Effector CD4-positive, alpha-beta T cell (primary cell): ENCODE measurements around the gene TSPAN9.

ENCODE experiments used
- DNase-seq: peaks from one replicate; pipeline ENCODE4 v3.0.0-alpha.2; 2020

Gene TSPAN9

GRCh38 chr12:3125674-3126073 is 48.5 kb downstream of the TSPAN9 start:
- no peak for DNase-seq

GRCh38 chr12:3127832-3128231 is 50.7 kb downstream of the TSPAN9 start:
- DNase-seq, result no peak

- no peak for DNase-seq
Measured at GRCh38 chr12:3128498-3129293, 51.5 kb downstream of the TSPAN9 start.

GRCh38 chr12:3129301-3130056 is 52.3 kb downstream of the TSPAN9 start:
- DNase-seq, result no peak

GRCh38 chr12:3130057-3130830 is 53.1 kb downstream of the TSPAN9 start:
- no peak for DNase-seq

DNA sequence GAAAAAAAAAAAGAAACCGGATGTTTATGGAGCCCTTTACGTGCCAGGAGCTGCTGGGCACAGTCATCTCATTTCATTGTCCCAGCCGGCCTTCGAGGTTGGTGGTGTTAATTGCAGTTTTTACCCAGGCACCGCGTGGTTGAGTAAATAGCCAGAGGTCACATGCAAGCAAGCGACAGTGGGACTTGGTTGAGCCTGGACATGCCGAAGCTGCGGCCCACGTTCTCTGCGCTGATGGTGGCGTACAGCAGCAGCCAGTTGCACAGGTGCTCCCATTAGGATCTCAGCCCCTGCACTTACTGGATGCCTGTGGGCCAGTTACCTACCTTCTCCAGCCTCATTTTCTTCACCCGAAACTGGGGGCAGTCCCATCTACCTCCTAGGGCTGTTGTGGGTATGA is 54.0 kb downstream of the TSPAN9 start:
- no peak for DNase-seq

DNA sequence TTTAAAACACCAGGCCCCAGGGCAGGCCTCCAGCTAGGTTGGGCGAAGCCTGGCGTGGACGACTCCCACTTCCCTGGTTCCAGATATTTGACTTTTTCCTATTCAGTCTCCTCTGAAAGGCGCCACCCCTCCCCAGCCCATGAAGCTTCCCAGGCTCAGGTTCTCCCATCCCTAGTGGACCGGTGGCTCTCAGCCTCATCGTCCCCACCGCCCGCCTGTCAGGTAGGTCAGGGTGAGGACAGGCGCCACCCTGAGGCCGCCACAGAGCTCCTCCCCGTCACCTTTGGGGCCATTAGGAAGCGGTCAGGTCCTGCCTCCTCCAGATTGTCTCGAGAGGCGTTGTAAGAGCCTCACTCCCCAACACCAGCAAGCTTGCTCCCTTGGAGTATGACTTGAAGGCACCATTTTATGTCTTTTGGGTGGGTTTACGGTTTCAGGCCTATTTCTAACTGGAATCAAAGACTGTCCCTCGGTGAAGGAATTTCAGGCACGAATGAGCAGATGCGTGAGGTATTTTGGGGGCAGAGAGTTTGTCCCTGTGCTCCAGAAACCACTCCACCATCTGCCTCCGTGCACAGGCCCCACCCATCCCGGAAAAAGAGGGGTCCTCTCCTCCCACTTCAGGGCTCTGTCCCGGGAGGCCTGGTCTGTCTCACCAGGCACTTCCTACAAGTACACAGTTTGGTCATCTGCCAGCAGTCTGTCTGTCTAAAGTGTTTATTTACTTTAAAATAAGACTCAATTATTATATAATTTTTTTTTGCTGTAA is 55.6 kb downstream of the TSPAN9 start:
- DNase-seq, result no peak

DNA sequence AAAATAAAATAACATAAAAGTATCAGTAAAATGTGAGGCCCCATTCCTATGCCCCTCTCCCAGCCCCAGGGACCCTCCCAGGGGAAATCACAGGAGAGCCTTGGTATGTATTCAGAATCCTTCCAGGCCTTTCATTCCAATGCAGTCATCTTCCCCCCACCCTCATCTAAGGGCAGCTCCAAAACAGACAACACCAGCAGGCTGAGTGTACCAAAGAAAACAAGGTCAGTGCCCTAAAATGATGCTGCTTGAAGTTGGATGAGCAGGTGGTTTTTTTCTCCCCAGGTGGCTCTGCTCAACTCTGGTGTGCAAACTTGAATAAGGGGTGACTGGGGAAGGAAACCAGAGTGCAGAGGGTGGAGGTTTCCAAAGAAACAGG is 56.2 kb downstream of the TSPAN9 start:
- no peak for DNase-seq

GRCh38 chr12:3134126-3134525 is 56.9 kb downstream of the TSPAN9 start:
- DNase-seq, result no peak

- no peak for DNase-seq
Measured at GRCh38 chr12:3134526-3135135, 57.5 kb downstream of the TSPAN9 start.

DNA sequence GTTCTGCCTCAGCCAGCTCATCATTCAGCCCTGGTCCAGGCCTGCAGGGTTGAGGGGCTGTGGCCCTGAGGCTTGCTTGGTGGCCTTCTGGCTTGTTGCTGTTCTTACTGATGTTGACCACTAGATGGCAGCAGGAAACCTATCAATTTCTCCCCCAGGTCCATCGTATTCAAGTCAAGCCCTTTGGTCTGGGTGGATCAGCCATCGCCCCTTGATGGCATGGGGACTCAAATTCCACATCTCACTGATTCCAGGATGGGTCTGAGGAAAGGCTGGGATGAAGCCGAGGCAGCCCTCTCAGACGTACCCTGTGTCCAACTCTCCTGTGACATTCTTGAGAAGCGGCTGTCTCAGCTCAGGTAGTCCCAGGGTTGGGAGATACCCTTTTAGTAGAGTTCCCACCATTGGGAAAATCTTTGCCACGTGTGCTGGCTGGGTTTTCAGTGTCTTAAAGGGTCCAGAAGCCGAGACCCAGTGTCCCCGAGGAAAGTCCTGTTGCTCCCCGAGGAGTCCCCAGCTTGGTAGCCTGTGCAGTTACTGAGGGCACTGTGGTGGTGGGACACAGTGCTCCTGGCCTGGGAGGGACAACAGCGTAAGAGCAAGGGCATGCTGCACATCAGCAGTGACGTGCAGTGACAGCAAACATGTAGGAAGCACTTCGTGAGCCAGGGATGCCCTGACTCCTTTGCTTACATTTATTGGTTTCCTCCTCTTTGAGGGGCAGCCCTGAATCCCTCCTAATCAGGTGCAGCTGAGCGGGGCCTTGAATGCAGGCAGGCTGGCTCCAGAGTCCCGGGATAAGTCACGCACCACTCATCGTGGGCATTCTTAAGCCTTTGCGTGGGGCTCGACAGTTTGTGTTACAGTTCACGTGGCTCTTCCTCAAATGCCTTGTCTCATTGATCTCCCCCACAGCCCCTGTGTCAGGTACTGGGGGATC is 58.6 kb downstream of the TSPAN9 start:
- no peak for DNase-seq

GRCh38 chr12:3136641-3137267 is 59.6 kb downstream of the TSPAN9 start:
- no peak for DNase-seq

- no peak for DNase-seq
Measured at GRCh38 chr12:3137268-3137781, 60.1 kb downstream of the TSPAN9 start.

DNA sequence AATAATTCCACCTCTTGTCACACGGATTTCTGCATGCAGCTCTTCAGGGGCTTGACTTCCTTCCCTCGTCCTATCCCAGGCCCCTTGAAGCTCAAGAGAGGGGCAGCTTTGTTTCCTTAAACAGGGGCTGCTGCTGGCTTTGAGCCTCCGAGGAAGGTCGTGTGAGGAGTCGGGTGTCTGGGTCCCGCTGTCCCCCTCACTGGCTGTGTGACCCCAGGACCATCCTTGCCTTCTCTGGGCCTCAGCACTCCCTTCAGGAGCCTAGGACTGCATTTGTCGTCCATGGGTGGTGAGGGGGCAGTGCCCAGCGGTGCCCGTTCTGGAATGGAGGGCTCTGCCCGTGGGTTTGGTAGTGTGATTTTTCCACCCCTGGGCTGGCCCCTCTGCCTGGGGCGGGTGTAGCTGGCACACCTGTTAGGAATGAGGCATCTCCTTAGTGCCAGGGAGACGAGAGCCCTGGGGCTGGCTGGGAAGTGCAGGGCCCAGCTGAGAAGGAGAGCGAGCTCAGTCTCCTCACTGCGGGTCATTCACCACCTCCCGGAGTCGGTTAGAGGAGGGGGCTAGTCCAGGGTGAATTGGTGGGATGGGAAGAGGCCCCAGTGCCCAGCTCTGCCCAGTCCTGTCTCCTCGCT is 60.8 kb downstream of the TSPAN9 start:
- DNase-seq, result no peak

GRCh38 chr12:3138941-3139511 is 61.8 kb downstream of the TSPAN9 start:
- DNase-seq, result no peak

DNA sequence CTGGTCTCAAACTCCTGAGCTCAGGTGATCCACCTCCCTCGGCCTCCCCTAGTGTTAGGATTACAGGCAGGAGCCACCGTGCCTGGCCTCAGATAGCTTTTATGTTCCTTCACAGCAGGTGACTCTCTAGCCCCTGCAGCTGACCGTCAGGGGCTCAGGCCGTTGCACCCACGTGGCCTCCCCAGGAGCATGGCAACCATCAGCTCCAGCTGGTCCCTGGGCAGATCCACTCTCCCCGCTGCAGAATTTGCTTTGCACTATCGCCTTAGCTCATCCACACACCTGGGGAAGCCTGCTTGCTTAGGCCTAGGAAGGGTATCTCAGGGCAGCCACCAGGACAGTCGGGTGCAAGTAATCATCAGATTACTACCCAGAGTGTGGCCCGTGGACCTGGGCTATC is 62.6 kb downstream of the TSPAN9 start:
- no peak for DNase-seq

DNA sequence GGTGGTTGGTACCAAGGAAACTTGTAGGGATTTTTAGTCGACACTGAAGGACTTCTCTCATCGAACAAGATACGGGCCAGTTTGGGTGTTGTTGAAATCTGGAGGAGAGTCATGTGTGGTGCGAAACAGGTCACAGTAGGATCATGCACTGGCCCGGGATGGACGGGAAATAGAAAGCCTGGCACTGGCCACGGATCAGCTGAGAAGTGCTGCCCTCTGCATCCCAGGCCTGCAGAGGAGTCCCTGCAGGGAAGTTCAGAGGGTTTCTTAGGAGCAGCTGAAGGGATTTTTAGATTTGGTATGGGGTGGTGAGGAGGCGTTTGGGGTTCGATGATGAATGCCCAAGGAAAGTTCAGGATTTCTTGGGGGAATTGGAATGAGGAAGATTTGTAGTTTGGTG is 63.1 kb downstream of the TSPAN9 start:
- DNase-seq, result no peak

DNA sequence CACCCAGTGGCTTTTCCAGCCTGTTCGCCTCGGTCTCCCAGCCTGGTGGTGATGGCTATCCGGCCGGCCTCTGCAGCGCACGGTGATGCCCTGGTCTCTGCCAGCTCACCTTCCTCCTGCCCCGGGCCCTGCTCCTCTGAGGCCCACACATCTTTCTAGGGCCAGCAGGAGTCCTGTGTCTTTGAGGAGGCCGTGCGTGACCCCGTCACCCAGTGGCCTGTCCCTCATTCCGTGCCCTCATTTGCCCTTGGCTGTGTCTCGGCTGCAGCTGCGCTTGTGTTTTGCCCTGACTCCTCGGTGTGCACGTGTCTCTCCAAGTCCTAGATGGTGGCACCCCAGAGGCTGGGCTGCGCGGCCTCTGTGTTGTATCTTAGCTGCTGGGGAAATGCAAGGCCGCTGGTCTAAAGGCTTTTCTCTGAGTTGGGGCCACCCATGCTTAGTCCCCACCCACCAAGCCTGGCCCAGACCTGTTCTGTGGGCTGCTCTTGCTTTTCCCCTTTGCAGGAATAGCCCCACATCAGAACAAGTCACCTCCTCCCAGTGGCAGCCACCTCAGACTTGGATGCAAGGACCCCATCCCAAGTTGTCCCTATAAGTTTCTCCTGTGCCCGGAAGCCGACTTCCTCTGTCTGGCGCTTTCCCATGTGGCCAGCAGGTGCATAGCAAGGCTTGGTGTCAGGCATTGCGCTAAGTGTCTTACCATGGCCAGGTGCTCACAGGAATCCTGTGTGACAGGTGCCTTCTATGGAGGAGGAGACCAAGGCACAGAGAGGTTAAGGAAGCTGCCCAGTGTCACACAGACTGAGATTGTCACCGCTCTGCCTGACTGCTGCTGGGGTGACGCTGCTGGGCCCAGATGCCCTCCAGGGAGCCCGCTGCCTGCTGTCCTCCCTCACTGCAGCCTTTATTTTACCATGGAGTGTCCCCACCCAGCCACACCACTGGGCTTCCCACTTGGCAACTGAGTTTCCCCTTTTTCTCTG is 64.5 kb downstream of the TSPAN9 start:
- DNase-seq, result no peak
